NT2/D1 (cell line): ENCODE data around the gene KIAA0232.

Source experiments
- SUZ12 ChIP-seq: IDR thresholded peaks from 2 replicates; pipeline ENCODE4 v1.6.1; 2011; ENCODE audit not compliant: insufficient read length, insufficient read depth; ENCODE audit errors: extremely low read depth
- ZNF274 ChIP-seq: IDR thresholded peaks from 2 replicates; pipeline ENCODE4 v1.6.1; 2011; ENCODE audit warnings: mild to moderate bottlenecking, low read depth, low read length

DNA sequence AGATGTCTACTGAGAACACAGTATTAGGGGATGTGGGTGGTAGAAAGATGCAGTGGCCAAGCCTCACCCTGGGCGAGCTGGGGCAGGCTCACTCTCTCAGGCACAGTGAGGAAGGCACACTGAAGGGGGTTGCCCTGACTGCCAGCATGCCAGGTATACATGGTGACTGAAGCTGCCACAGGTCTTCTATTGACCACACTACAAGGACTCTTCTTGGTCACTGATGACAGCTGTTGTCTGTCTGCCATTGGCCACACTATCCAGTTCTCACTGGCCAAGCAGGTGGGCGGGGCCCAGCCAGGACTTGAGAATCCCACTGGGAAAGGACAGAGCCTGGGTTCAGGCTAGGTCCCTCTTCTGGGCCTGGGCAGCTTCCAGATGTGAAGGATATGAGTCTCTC, 87.4 kb downstream of the KIAA0232 start:
- TF ChIP-seq ZNF274 (no peak), SUZ12 (no peak)
